Gastroesophageal sphincter (tissue), 3 donors: ENCODE results near the gene ZRANB3.

Experiments used
- POLR2AphosphoS5 ChIP-seq: sonication (generic); formaldehyde crosslinking; IDR thresholded peaks from one replicate; pipeline ENCODE4 v1.6.1; 2017; ENCODE audit warnings: antibody characterized with exemption
- TF ChIP-seq, protein P1 (sequence below), 4 experiments: fragments of 200-600 bp in 2 of 4; fragments of 450-650 bp in 2 of 4; sonication (generic) in 1 of 4; IDR thresholded peaks; one replicate each; pipeline ENCODE4 v1.5.1; 2017 to 2019; ENCODE audit warnings: antibody characterized with exemption in 4 of 4, mild to moderate bottlenecking in 2 of 4, moderate library complexity in 2 of 4

DNA sequence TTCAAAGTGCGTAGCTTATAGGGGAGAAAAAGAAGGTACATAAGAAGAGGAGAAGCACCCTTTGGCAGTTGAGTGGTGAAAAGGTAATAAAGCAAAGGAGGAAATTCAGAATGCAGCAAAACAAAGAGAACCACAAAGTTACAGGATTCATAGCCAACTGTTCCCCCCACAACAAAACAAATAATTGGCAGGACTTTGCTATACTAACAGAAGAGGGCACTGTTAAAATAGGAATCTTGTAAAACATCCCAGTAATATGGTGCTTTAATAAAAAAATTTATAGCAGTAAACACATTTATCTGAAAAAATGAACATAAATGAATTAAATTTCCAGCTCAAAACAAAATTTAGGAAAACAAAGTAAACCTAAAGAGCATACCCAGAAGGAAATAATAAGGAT lies 42.6 kb upstream of the ZRANB3 start:
- TF ChIP-seq, protein P1, sequence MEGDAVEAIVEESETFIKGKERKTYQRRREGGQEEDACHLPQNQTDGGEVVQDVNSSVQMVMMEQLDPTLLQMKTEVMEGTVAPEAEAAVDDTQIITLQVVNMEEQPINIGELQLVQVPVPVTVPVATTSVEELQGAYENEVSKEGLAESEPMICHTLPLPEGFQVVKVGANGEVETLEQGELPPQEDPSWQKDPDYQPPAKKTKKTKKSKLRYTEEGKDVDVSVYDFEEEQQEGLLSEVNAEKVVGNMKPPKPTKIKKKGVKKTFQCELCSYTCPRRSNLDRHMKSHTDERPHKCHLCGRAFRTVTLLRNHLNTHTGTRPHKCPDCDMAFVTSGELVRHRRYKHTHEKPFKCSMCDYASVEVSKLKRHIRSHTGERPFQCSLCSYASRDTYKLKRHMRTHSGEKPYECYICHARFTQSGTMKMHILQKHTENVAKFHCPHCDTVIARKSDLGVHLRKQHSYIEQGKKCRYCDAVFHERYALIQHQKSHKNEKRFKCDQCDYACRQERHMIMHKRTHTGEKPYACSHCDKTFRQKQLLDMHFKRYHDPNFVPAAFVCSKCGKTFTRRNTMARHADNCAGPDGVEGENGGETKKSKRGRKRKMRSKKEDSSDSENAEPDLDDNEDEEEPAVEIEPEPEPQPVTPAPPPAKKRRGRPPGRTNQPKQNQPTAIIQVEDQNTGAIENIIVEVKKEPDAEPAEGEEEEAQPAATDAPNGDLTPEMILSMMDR (IDR thresholded peaks at IDR 0.05): no peak
- TF ChIP-seq POLR2AphosphoS5: no peak
